Keratinocyte (primary cell): Measurements from ENCODE around the gene C2orf76. TPM values are rescaled to one million over a fixed set of nuclear protein-coding genes. Genes with fewer than 3 reads are reported as not detected.
"Not testable (repeated sequence)": the region's sequence is repeated elsewhere in the genome, so short reads cannot be mapped to it uniquely, and the experiment has no call there.

ENCODE experiments used
- DNase-seq: peaks from one replicate; pipeline ENCODE4 v3.0.0-alpha.2; 2011; ENCODE audit warnings: low read depth, missing footprints, low spot score
- FAIRE-seq: peaks from 2 replicates; lab custom pipeline; 2011; peaks lifted over from hg19 to GRCh38; lab: Jason Lieb, UNC
- H2AFZ ChIP-seq: 2 replicates; pipeline ENCODE4 v1.6.0; 2012; ENCODE audit warnings: low read length, control low read depth, inconsistent platforms; ENCODE audit not compliant: control insufficient read depth
- H3K27ac ChIP-seq: 2 replicates; pipeline ENCODE4 v1.5.1; 2011; ENCODE audit warnings: low read length; ENCODE audit not compliant: control insufficient read depth, insufficient read depth
- H3K27me3 ChIP-seq: 3 replicates; pipeline ENCODE4 v1.6.0; 2011; ENCODE audit warnings: low read length; ENCODE audit not compliant: control insufficient read depth, insufficient read depth; ENCODE audit errors: extremely low read depth
- H3K36me3 ChIP-seq, 2 experiments: 2 replicates in 1 of 2; 3 replicates in 1 of 2; pipeline ENCODE4 v1.5.1; 2011; ENCODE audit warnings: low read length in 2 of 2, mild to moderate bottlenecking in 1 of 2; ENCODE audit not compliant: control insufficient read depth in 2 of 2, insufficient read depth in 2 of 2; ENCODE audit errors: extremely low read depth in 1 of 2
- H3K4me1 ChIP-seq: 3 replicates; pipeline ENCODE4 v1.5.1; 2011; ENCODE audit warnings: low read length; ENCODE audit not compliant: control insufficient read depth, insufficient read depth; ENCODE audit errors: extremely low read depth
- H3K4me2 ChIP-seq: 3 replicates; pipeline ENCODE4 v1.6.0; 2011; ENCODE audit warnings: low read depth, low read length; ENCODE audit not compliant: control insufficient read depth, insufficient read depth; ENCODE audit errors: extremely low read depth
- H3K4me3 ChIP-seq, 3 experiments: fragments of 200-600 bp in 1 of 3; sonication (generic) in 1 of 3; 2 replicates in 2 of 3; 3 replicates in 1 of 3; pipeline ENCODE4 v1.5.1; 2011 to 2016; ENCODE audit warnings: low read length in 3 of 3, mild to moderate bottlenecking in 3 of 3, control low read depth in 2 of 3, inconsistent platforms in 1 of 3, low read depth in 1 of 3, mixed read lengths in 1 of 3, mixed run types in 1 of 3, moderate library complexity in 1 of 3; ENCODE audit not compliant: control insufficient read depth in 2 of 3, insufficient read depth in 2 of 3; ENCODE audit errors: extremely low read depth in 1 of 3
- H3K79me2 ChIP-seq: 2 replicates; pipeline ENCODE4 v1.6.0; 2012; ENCODE audit warnings: low read length; ENCODE audit not compliant: control insufficient read depth, insufficient read depth
- H3K9ac ChIP-seq: 3 replicates; pipeline ENCODE4 v1.6.0; 2011; ENCODE audit warnings: low read length; ENCODE audit not compliant: control insufficient read depth, insufficient read depth; ENCODE audit errors: extremely low read depth
- H3K9me1 ChIP-seq: 3 replicates; pipeline ENCODE4 v1.6.0; 2011; ENCODE audit warnings: low read length; ENCODE audit not compliant: control insufficient read depth, insufficient read depth; ENCODE audit errors: extremely low read depth
- H3K9me3 ChIP-seq: 2 replicates; pipeline ENCODE4 v1.5.1; 2012; ENCODE audit warnings: low read depth, low read length; ENCODE audit not compliant: control insufficient read depth
- H4K20me1 ChIP-seq: 3 replicates; pipeline ENCODE4 v1.6.0; 2011; ENCODE audit warnings: low read length; ENCODE audit not compliant: control insufficient read depth, insufficient read depth; ENCODE audit errors: extremely low read depth
- CTCF ChIP-seq, 3 experiments: IDR thresholded peaks in 1 of 3; conservative IDR thresholded peaks in 1 of 3; optimal IDR thresholded peaks in 1 of 3; 2 replicates in 2 of 3; 3 replicates in 1 of 3; pipeline versions ENCODE3 to v1.5.1; 2011; ENCODE audit warnings: low read length in 3 of 3, mild to moderate bottlenecking in 3 of 3, moderate library complexity in 2 of 3, control low read depth in 1 of 3, inconsistent platforms in 1 of 3; ENCODE audit not compliant: insufficient read depth in 2 of 3; ENCODE audit errors: extremely low read depth in 1 of 3
- EZH2 ChIP-seq: IDR thresholded peaks from one replicate; pipeline ENCODE4 v1.6.1; 2012; ENCODE audit warnings: inconsistent platforms, mild to moderate bottlenecking, low read length, moderate library complexity
- dilution Hi-C: fragments of 300-500 bp; cut with MboI; formaldehyde crosslinking; loops from one replicate; pipeline ENCODE4 v1.7.0; 2020; ENCODE audit warnings: low sequenced_read_pairs; ENCODE audit not compliant: extremely low pct_ligation_motif_present
- polyA plus RNA-seq, 5 experiments: library from polyadenylated mRNA; depleted of rRNA in 3 of 5; stranded (reverse) in 3 of 5; stranded (forward) in 1 of 5; unstranded in 1 of 5; fragments of >200 nt; gene quantifications; 1 replicate in 1 of 5; 2 replicates in 3 of 5; 3 replicates in 1 of 5; pipeline versions ENCODE4 v1.2.1 to v1.2.3, GENCODE V29; 2011 to 2012; ENCODE audit warnings: missing spikeins in 2 of 5, low read depth in 1 of 5, low replicate concordance in 1 of 5

The C2orf76 gene
- polyA plus RNA-seq, 1 donor (not counting 4 experiments of a cell fraction or from before 2014, with no cell fraction given), result 17.9 TPM

GRCh38 chr2:119279666-119280065 lies 87.0 kb downstream of the C2orf76 start:
- TF ChIP-seq EZH2 (no peak), CTCF (optimal IDR thresholded peaks at IDR 0.05 in 1 of 3, IDR thresholded peaks at IDR 0.05 in 1 of 3, conservative IDR thresholded peaks at IDR 0.05 in 1 of 3; ENCODE audit: extremely low read depth in 1 of 3, insufficient read depth in 2 of 3, low read length in 3 of 3) (no peak)
- FAIRE-seq (no peak), DNase-seq (no peak)
- H3K9ac ChIP-seq, result no peak overlapping the region
- H2AFZ ChIP-seq, result no peak overlapping the region
- no peak overlapping the region for H3K4me2 ChIP-seq
- H3K79me2 ChIP-seq, result no peaks in the 10 kb centered on the region
- H4K20me1 ChIP-seq, result no peaks in the 10 kb centered on the region
- no peaks in the 10 kb centered on the region for H3K27me3 ChIP-seq
- H3K27ac ChIP-seq, result no peak overlapping the region
- no peaks in the 10 kb centered on the region for H3K9me1 ChIP-seq
- dilution Hi-C loops, result no loop called here
- H3K9me3 ChIP-seq, result no peaks in the 10 kb centered on the region
- peaks cover 8% of the 10 kb centered on the region for H3K4me1 ChIP-seq
- H3K4me3 ChIP-seq, result no peak overlapping the region
- H3K36me3 ChIP-seq, result no peaks in the 10 kb centered on the region

- TF ChIP-seq CTCF (optimal IDR thresholded peaks at IDR 0.05 in 1 of 3, IDR thresholded peaks at IDR 0.05 in 1 of 3, conservative IDR thresholded peaks at IDR 0.05 in 1 of 3; ENCODE audit: extremely low read depth in 1 of 3, insufficient read depth in 2 of 3, low read length in 3 of 3), result no peak
- TF ChIP-seq EZH2, result no peak
- H4K20me1 ChIP-seq, result no peaks in the 10 kb centered on the region
- no peaks in the 10 kb centered on the region for H3K36me3 ChIP-seq
- no peaks in the 10 kb centered on the region for H3K9me3 ChIP-seq
- DNase-seq, result no peak
- H2AFZ ChIP-seq, result no peak overlapping the region
- H3K4me3 ChIP-seq, result no peak overlapping the region
- H3K9ac ChIP-seq, result no peak overlapping the region
- no peak overlapping the region for H3K27ac ChIP-seq
- no peaks in the 10 kb centered on the region for H3K79me2 ChIP-seq
- no peaks in the 10 kb centered on the region for H3K9me1 ChIP-seq
- H3K4me2 ChIP-seq, result no peak overlapping the region
- dilution Hi-C loops, result no loop called here
- FAIRE-seq, result no peak
- H3K4me1 ChIP-seq, result peaks cover 4% of the 10 kb centered on the region
- no peaks in the 10 kb centered on the region for H3K27me3 ChIP-seq
Observed at GRCh38 chr2:119278946-119279345, 87.7 kb downstream of the C2orf76 start.

GRCh38 chr2:119278385-119278784 lies 88.2 kb downstream of the C2orf76 start:
- H3K9ac ChIP-seq, FAIRE-seq, H4K20me1 ChIP-seq, H3K27ac ChIP-seq, H3K4me3 ChIP-seq, H3K9me1 ChIP-seq, DNase-seq, H3K79me2 ChIP-seq, dilution Hi-C loops, H3K4me2 ChIP-seq, H3K36me3 ChIP-seq, H3K27me3 ChIP-seq, H3K9me3 ChIP-seq, H3K4me1 ChIP-seq, H2AFZ ChIP-seq: not testable (repeated sequence)
